Peyer's patch (tissue), 4 donors: ENCODE data around the gene KCNB1.

ENCODE experiments used
- CTCF ChIP-seq, 6 experiments: fragments of 450-650 bp in 4 of 6; fragments of 200-600 bp in 2 of 6; sonication (generic) in 1 of 6; IDR thresholded peaks; one replicate each; pipeline ENCODE4 v1.5.1; 2017 to 2019; ENCODE audit warnings: antibody characterized with exemption in 6 of 6, mild to moderate bottlenecking in 3 of 6, moderate library complexity in 1 of 6
- POLR2A ChIP-seq, 2 donors: fragments of 450-650 bp; IDR thresholded peaks; one replicate each; pipeline ENCODE4 v1.5.1; 2017; ENCODE audit warnings: antibody characterized with exemption in 2 of 2, mild to moderate bottlenecking in 2 of 2, moderate library complexity in 2 of 2

GRCh38 chr20:49462626-49463025 lies 19.8 kb downstream of the KCNB1 start:
- TF ChIP-seq CTCF (IDR thresholded peaks at IDR 0.05) (no peak), POLR2A (IDR thresholded peaks at IDR 0.05) (no peak)
